HG03060 (cell line): ENCODE data around the gene SLC1A2.

Experiments used
- ATAC-seq: cut with Tn5 transposase; IDR thresholded peaks from one replicate; pipeline ENCODE4 v1.9.1; 2021; ENCODE audit warnings: low read depth, moderate number of reproducible peaks; ENCODE audit not compliant: unreplicated experiment

SLC1A2 gene

GRCh38 chr11:35414776-35415175 is 4.6 kb downstream of the SLC1A2 start:
- no peak for ATAC-seq

GRCh38 chr11:35414311-35414710 is 5.0 kb downstream of the SLC1A2 start:
- no peak for ATAC-seq

GRCh38 chr11:35413598-35413997 is 5.8 kb downstream of the SLC1A2 start:
- ATAC-seq: no peak

GRCh38 chr11:35412285-35412684 is 7.1 kb downstream of the SLC1A2 start:
- ATAC-seq: no peak

- ATAC-seq: no peak
Observed at GRCh38 chr11:35407041-35407440, 12.3 kb downstream of the SLC1A2 start.

- ATAC-seq: no peak
Observed at GRCh38 chr11:35404388-35404775, 15.0 kb downstream of the SLC1A2 start.

- ATAC-seq: no peak
Observed at GRCh38 chr11:35403765-35404387, 15.5 kb downstream of the SLC1A2 start.

- ATAC-seq: no peak
Observed at GRCh38 chr11:35402751-35403660, 16.4 kb downstream of the SLC1A2 start.

- no peak for ATAC-seq
Observed at GRCh38 chr11:35398881-35399280, 20.5 kb downstream of the SLC1A2 start.

- ATAC-seq: no peak
Observed at GRCh38 chr11:35394941-35395340, 24.4 kb downstream of the SLC1A2 start.

GRCh38 chr11:35393098-35393497 is 26.3 kb downstream of the SLC1A2 start:
- ATAC-seq: no peak

- no peak for ATAC-seq
Observed at GRCh38 chr11:35391922-35392688, 27.3 kb downstream of the SLC1A2 start.

- ATAC-seq: peak; percentile 88
Observed at GRCh38 chr11:35390737-35391682, 28.3 kb downstream of the SLC1A2 start.

- ATAC-seq: no peak
Observed at GRCh38 chr11:35389897-35390465, 29.4 kb downstream of the SLC1A2 start.

- ATAC-seq: no peak
Observed at GRCh38 chr11:35389112-35389511, 30.2 kb downstream of the SLC1A2 start.

GRCh38 chr11:35388061-35388460 is 31.3 kb downstream of the SLC1A2 start:
- no peak for ATAC-seq

GRCh38 chr11:35387111-35387982 is 32.0 kb downstream of the SLC1A2 start:
- no peak for ATAC-seq

- ATAC-seq: no peak
Observed at GRCh38 chr11:35383953-35384352, 35.4 kb downstream of the SLC1A2 start.
